Activated naive CD4-positive, alpha-beta T cell treated with anti-CD3 and anti-CD28 coated beads for 36 hours (primary cell): ENCODE results near the gene PRKCE. TPM values are rescaled to one million over a fixed set of nuclear protein-coding genes. Genes with fewer than 3 reads are reported as not detected.

ENCODE experiments used
- CTCF ChIA-PET: fragments of 350-600 bp; sonication (Branson Sonifier 250); formaldehyde crosslinking; loops from one replicate; lab custom pipeline; 2021; ENCODE audit warnings: antibody characterized with exemption; lab: Charles Lee
- DNase-seq: peaks from one replicate; pipeline ENCODE4 v3.0.0-alpha.2; 2020
- H3K27ac Mint-ChIP-seq: one replicate; pipeline ENCODE4 v1.8.0; 2021; ENCODE audit warnings: mild to moderate bottlenecking, mixed read lengths
- H3K27me3 Mint-ChIP-seq: one replicate; pipeline ENCODE4 v1.8.0; 2021; ENCODE audit warnings: low read depth, mixed read lengths
- H3K36me3 Mint-ChIP-seq: one replicate; pipeline ENCODE4 v1.8.0; 2021; ENCODE audit warnings: low read depth, mixed read lengths
- H3K4me1 Mint-ChIP-seq: one replicate; pipeline ENCODE4 v1.8.0; 2021; ENCODE audit warnings: low read depth, mixed read lengths
- H3K4me3 Mint-ChIP-seq: one replicate; pipeline ENCODE4 v1.8.0; 2021; ENCODE audit warnings: mild to moderate bottlenecking, moderate library complexity, mixed read lengths
- H3K9me3 Mint-ChIP-seq: one replicate; pipeline ENCODE4 v1.8.0; 2021; ENCODE audit warnings: mixed read lengths
- intact Hi-C: fragments of 100-400 bp; cut with micrococcal nuclease; formaldehyde crosslinking; loops from one replicate; pipeline ENCODE4 v1.15.1; 2023
- total RNA-seq, 2 experiments: library from RNA; stranded (reverse); gene quantifications; one replicate each; pipeline ENCODE4 v1.2.3, GENCODE V29; 2021

The PRKCE gene
- total RNA-seq, 2 experiments from 2014 or later = 9.4 to 10.6 TPM

GRCh38 chr2:46062637-46063412 is 411.4 kb downstream of the PRKCE start:
- intact Hi-C loops = loop anchor here (1.0 kb wide), 6 partner anchors 52 to 587 kb away; no protein-coding TSS in a partner anchor
- Mint-ChIP-seq H3K27me3 (no peaks in the 10 kb centered on the region), H3K27ac (no peak overlapping the region), H3K4me3 (no peak overlapping the region), H3K4me1 (peaks cover 10% of the 10 kb centered on the region), H3K9me3 (no peaks in the 10 kb centered on the region), H3K36me3 (no peaks in the 10 kb centered on the region)
- CTCF ChIA-PET = interaction anchor here (0.6 to 2.4 kb wide), 46 partner anchors 8 to 1533 kb away, joined by 3 to 20 read pairs (median 4); partner anchors contain the start of genes EPAS1 and MCFD2
- DNase-seq = peak; percentile 86

GRCh38 chr2:46064396-46064795 is 412.9 kb downstream of the PRKCE start:
- Mint-ChIP-seq H3K4me1 (peaks cover 12% of the 10 kb centered on the region), H3K9me3 (no peaks in the 10 kb centered on the region), H3K36me3 (no peaks in the 10 kb centered on the region), H3K27me3 (no peaks in the 10 kb centered on the region), H3K27ac (no peak overlapping the region), H3K4me3 (no peak overlapping the region)
- CTCF ChIA-PET = interaction anchor here (2.1 kb wide), 1 partner anchor 299 kb away, joined by 20 read pairs; no protein-coding TSS in a partner anchor
- DNase-seq = no peak
- intact Hi-C loops = no loop called here

- Mint-ChIP-seq H3K9me3 (no peaks in the 10 kb centered on the region), H3K27ac (no peak overlapping the region), H3K36me3 (no peaks in the 10 kb centered on the region), H3K27me3 (no peaks in the 10 kb centered on the region), H3K4me1 (peaks cover 12% of the 10 kb centered on the region), H3K4me3 (no peak overlapping the region)
- CTCF ChIA-PET = no interaction called here
- no peak for DNase-seq
- intact Hi-C loops = loop anchor here (5.0 kb wide), 2 partner anchors 122 to 172 kb away; no protein-coding TSS in a partner anchor
Measured at GRCh38 chr2:46065152-46065551, 413.7 kb downstream of the PRKCE start.

GRCh38 chr2:46066116-46066515 is 414.6 kb downstream of the PRKCE start:
- Mint-ChIP-seq H3K27ac (no peak overlapping the region), H3K9me3 (no peaks in the 10 kb centered on the region), H3K4me3 (no peak overlapping the region), H3K4me1 (peaks cover 12% of the 10 kb centered on the region), H3K27me3 (no peaks in the 10 kb centered on the region), H3K36me3 (no peaks in the 10 kb centered on the region)
- no peak for DNase-seq
- intact Hi-C loops = loop anchor here (5.0 kb wide), 2 partner anchors 121 to 171 kb away; no protein-coding TSS in a partner anchor
- CTCF ChIA-PET = interaction anchor here (0.7 kb wide), 1 partner anchor 297 kb away, joined by 3 read pairs; no protein-coding TSS in a partner anchor

- DNase-seq = no peak
- no peaks in the 10 kb centered on the region for H3K27me3 Mint-ChIP-seq
- H3K4me1 Mint-ChIP-seq = peaks cover 12% of the 10 kb centered on the region
- H3K27ac Mint-ChIP-seq = no peak overlapping the region
- intact Hi-C loops = loop anchor here (5.0 kb wide), 2 partner anchors 121 to 171 kb away; no protein-coding TSS in a partner anchor
- no peak overlapping the region for H3K4me3 Mint-ChIP-seq
- CTCF ChIA-PET = no interaction called here
- no peaks in the 10 kb centered on the region for H3K9me3 Mint-ChIP-seq
- no peaks in the 10 kb centered on the region for H3K36me3 Mint-ChIP-seq
Measured at GRCh38 chr2:46066601-46067000, 415.1 kb downstream of the PRKCE start.

GRCh38 chr2:46067062-46067461 is 415.6 kb downstream of the PRKCE start:
- no peak for DNase-seq
- H3K27me3 Mint-ChIP-seq = no peaks in the 10 kb centered on the region
- no peaks in the 10 kb centered on the region for H3K9me3 Mint-ChIP-seq
- no peak overlapping the region for H3K27ac Mint-ChIP-seq
- peaks cover 12% of the 10 kb centered on the region for H3K4me1 Mint-ChIP-seq
- intact Hi-C loops = loop anchor here (5.0 kb wide), 2 partner anchors 120 to 170 kb away; no protein-coding TSS in a partner anchor
- no peaks in the 10 kb centered on the region for H3K36me3 Mint-ChIP-seq
- CTCF ChIA-PET = no interaction called here
- no peak overlapping the region for H3K4me3 Mint-ChIP-seq

- Mint-ChIP-seq H3K4me1 (peaks cover 12% of the 10 kb centered on the region), H3K36me3 (no peaks in the 10 kb centered on the region), H3K27ac (no peak overlapping the region), H3K9me3 (no peaks in the 10 kb centered on the region), H3K4me3 (no peak overlapping the region), H3K27me3 (no peaks in the 10 kb centered on the region)
- intact Hi-C loops = loop anchor here (5.0 kb wide), 2 partner anchors 120 to 170 kb away; no protein-coding TSS in a partner anchor
- DNase-seq = no peak
- CTCF ChIA-PET = no interaction called here
Measured at GRCh38 chr2:46067501-46068305, 416.2 kb downstream of the PRKCE start.

- Mint-ChIP-seq H3K4me3 (no peak overlapping the region), H3K9me3 (no peaks in the 10 kb centered on the region), H3K27me3 (no peaks in the 10 kb centered on the region), H3K4me1 (peaks cover 12% of the 10 kb centered on the region), H3K27ac (no peak overlapping the region), H3K36me3 (no peaks in the 10 kb centered on the region)
- CTCF ChIA-PET = no interaction called here
- DNase-seq = no peak
- intact Hi-C loops = loop anchor here (5.0 kb wide), 2 partner anchors 119 to 169 kb away; no protein-coding TSS in a partner anchor
Measured at GRCh38 chr2:46068636-46069035, 417.2 kb downstream of the PRKCE start.

- intact Hi-C loops = no loop called here
- Mint-ChIP-seq H3K9me3 (no peaks in the 10 kb centered on the region), H3K4me1 (peaks cover 12% of the 10 kb centered on the region), H3K27me3 (no peaks in the 10 kb centered on the region), H3K27ac (no peak overlapping the region), H3K36me3 (peaks cover 1% of the 10 kb centered on the region), H3K4me3 (no peak overlapping the region)
- CTCF ChIA-PET = interaction anchor here (1.2 to 1.3 kb wide), 2 partner anchors 8 to 10 kb away, joined by 5 to 8 read pairs; no protein-coding TSS in a partner anchor
- no peak for DNase-seq
Measured at GRCh38 chr2:46071074-46071473, 419.6 kb downstream of the PRKCE start.

GRCh38 chr2:46072101-46072820 is 420.8 kb downstream of the PRKCE start:
- CTCF ChIA-PET = no interaction called here
- no peak overlapping the region for H3K27ac Mint-ChIP-seq
- intact Hi-C loops = no loop called here
- H3K4me1 Mint-ChIP-seq = peaks cover 6% of the 10 kb centered on the region
- H3K9me3 Mint-ChIP-seq = no peaks in the 10 kb centered on the region
- no peak overlapping the region for H3K4me3 Mint-ChIP-seq
- peaks cover 1% of the 10 kb centered on the region for H3K36me3 Mint-ChIP-seq
- DNase-seq = no peak
- no peaks in the 10 kb centered on the region for H3K27me3 Mint-ChIP-seq

- intact Hi-C loops = no loop called here
- CTCF ChIA-PET = interaction anchor here (1.4 kb wide), 1 partner anchor 10 kb away, joined by 3 read pairs; no protein-coding TSS in a partner anchor
- Mint-ChIP-seq H3K27me3 (no peaks in the 10 kb centered on the region), H3K27ac (no peak overlapping the region), H3K4me1 (no peaks in the 10 kb centered on the region), H3K4me3 (no peak overlapping the region), H3K9me3 (no peaks in the 10 kb centered on the region), H3K36me3 (peaks cover 1% of the 10 kb centered on the region)
- DNase-seq = no peak
Measured at GRCh38 chr2:46073540-46074046, 422.1 kb downstream of the PRKCE start.
